Esophagus squamous epithelium (tissue), 5 donors: ENCODE measurements around the gene LRRC61. TPM values are rescaled to one million over a fixed set of nuclear protein-coding genes. Genes with fewer than 3 reads are reported as not detected.

Experiments used
- DNase-seq: peaks from one replicate; lab custom pipeline; 2025; lab: John Stamatoyannopoulos, UW
- H3K27ac ChIP-seq, 4 donors: fragments of 200-600 bp; sonication (generic); one replicate each; pipeline ENCODE4 v1.5.1; 2016 to 2019; ENCODE audit warnings: mild to moderate bottlenecking in 1 of 4
- H3K27me3 ChIP-seq, 4 donors: fragments of 200-600 bp; sonication (generic); 1 replicate in 3 of 4; 2 replicates in 1 of 4; pipeline versions ENCODE4 v1.5.1 to v1.6.0; 2017 to 2021; ENCODE audit warnings: antibody characterized with exemption in 1 of 4
- H3K36me3 ChIP-seq, 3 donors: fragments of 200-600 bp; sonication (generic); one replicate each; pipeline ENCODE4 v1.5.1; 2016 to 2019
- H3K4me1 ChIP-seq, 3 donors: fragments of 200-600 bp; sonication (generic); one replicate each; pipeline ENCODE4 v1.5.1; 2017 to 2019
- H3K4me3 ChIP-seq, 4 donors: fragments of 200-600 bp; sonication (generic); 1 replicate in 3 of 4; 2 replicates in 1 of 4; pipeline ENCODE4 v1.5.1; 2016 to 2019; ENCODE audit warnings: mild to moderate bottlenecking in 2 of 4, moderate library complexity in 1 of 4
- H3K9me3 ChIP-seq, 3 donors: fragments of 200-600 bp; sonication (generic); one replicate each; pipeline ENCODE4 v1.5.1; 2016 to 2019
- POLR2A ChIP-seq, 4 donors: fragments of 450-650 bp; IDR thresholded peaks; one replicate each; pipeline ENCODE4 v1.6.1; 2017; ENCODE audit warnings: antibody characterized with exemption in 4 of 4, mild to moderate bottlenecking in 4 of 4, moderate library complexity in 3 of 4
- WGBS, 2 donors: methylation state at CpG; one replicate each; pipeline ENCODE4 v1.1.5; 2018; 5-methylcytosine and 5-hydroxymethylcytosine counted together
- intact Hi-C: fragments of 100-400 bp; cut with DNase I; formaldehyde crosslinking; loops from one replicate; pipeline ENCODE4 v1.15.0; 2022
- total RNA-seq, 4 donors: library from RNA; depleted of rRNA; stranded (reverse); fragments of >200 nt; gene quantifications; one replicate each; pipeline ENCODE4 v1.1.0, GENCODE V29; 2016
- TF ChIP-seq, protein P1 (sequence below), 6 experiments: fragments of 450-650 bp in 4 of 6; fragments of 200-600 bp in 2 of 6; sonication (generic) in 2 of 6; IDR thresholded peaks; one replicate each; pipeline ENCODE4 v1.5.1; 2016 to 2019; ENCODE audit warnings: antibody characterized with exemption in 6 of 6, mild to moderate bottlenecking in 4 of 6, moderate library complexity in 4 of 6
- donor health status: DM: yes; HTN: yes; CAD: no.

Gene LRRC61
- total RNA-seq, 4 donors from 2014 or later, result 12.1 to 24.5 (median 14.5) TPM

GRCh38 chr7:150334108-150334507 lies 11.0 kb downstream of the LRRC61 start:
- H3K9me3 ChIP-seq, result no peaks in the 10 kb centered on the region
- intact Hi-C loops, result no loop called here
- DNase-seq, result no peak
- peaks cover 0 to 44% (median 0%) of the 10 kb centered on the region in 3 donors for H3K36me3 ChIP-seq
- no peak for TF ChIP-seq POLR2A (IDR thresholded peaks at IDR 0.05)
- TF ChIP-seq, protein P1, sequence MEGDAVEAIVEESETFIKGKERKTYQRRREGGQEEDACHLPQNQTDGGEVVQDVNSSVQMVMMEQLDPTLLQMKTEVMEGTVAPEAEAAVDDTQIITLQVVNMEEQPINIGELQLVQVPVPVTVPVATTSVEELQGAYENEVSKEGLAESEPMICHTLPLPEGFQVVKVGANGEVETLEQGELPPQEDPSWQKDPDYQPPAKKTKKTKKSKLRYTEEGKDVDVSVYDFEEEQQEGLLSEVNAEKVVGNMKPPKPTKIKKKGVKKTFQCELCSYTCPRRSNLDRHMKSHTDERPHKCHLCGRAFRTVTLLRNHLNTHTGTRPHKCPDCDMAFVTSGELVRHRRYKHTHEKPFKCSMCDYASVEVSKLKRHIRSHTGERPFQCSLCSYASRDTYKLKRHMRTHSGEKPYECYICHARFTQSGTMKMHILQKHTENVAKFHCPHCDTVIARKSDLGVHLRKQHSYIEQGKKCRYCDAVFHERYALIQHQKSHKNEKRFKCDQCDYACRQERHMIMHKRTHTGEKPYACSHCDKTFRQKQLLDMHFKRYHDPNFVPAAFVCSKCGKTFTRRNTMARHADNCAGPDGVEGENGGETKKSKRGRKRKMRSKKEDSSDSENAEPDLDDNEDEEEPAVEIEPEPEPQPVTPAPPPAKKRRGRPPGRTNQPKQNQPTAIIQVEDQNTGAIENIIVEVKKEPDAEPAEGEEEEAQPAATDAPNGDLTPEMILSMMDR (IDR thresholded peaks at IDR 0.05), result no peak
- H3K4me1 ChIP-seq, result peaks cover 8 to 54% (median 18%) of the 10 kb centered on the region in 3 donors
- no peaks in the 10 kb centered on the region for H3K27me3 ChIP-seq
- WGBS, 2 donors, result 80 to 92% methylated on average over 5 to 6 of the region's 8 CpGs
- no peak overlapping the region for H3K4me3 ChIP-seq
- H3K27ac ChIP-seq, result peak overlapping the region in 2 of 4 donors; percentile 51 to 69

DNA sequence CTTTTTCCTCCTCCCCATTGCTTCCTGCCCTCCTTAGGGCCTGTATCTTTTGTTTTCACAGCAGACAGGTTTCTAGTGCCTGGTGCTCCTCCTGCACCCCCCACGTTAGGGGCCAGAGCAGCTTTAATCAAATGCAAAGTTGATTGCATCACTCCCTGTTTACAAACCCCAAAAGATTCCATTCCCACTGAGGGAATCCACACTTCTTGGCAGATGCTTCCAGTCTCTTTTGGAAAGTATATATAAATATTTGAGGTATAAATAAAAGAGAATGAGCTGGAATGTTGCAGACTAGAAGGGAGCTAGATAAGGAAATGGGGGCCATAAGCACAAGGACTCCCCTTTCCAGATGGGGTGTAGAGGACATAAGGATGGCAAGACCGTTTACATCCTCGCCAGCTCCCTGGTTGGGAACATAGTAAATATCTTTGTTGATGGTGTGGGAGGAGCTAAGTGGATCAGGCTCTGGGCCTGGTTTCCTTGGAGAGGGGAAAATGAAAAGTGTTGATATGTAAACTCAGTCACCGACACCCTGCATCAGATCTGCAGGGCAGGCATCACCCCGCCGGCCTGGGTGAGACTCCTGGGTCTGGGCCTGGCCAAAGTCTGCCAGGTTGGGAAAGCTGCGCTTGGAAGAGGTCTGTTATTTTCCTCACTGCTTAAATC lies 12.1 kb downstream of the LRRC61 start:
- H3K9me3 ChIP-seq, result no peaks in the 10 kb centered on the region
- WGBS, 2 donors, result 46 to 48% methylated on average over 7 of the region's 7 CpGs
- TF ChIP-seq, protein P1 (IDR thresholded peaks at IDR 0.05), result no peak
- no peak for TF ChIP-seq POLR2A (IDR thresholded peaks at IDR 0.05)
- no peak overlapping the region for H3K4me3 ChIP-seq
- intact Hi-C loops, result no loop called here
- H3K36me3 ChIP-seq, result peaks cover 0 to 32% (median 0%) of the 10 kb centered on the region in 3 donors
- H3K4me1 ChIP-seq, result peaks cover 10 to 55% (median 27%) of the 10 kb centered on the region in 3 donors
- H3K27ac ChIP-seq, result peak overlapping the region; percentile 35 to 79 (median 61)
- no peak for DNase-seq
- peaks cover 0 to 5% (median 0%) of the 10 kb centered on the region in 4 donors for H3K27me3 ChIP-seq

- H3K27ac ChIP-seq, result peak overlapping the region; percentile 35 to 79 (median 61)
- TF ChIP-seq, protein P1 (IDR thresholded peaks at IDR 0.05), result no peak
- TF ChIP-seq POLR2A (IDR thresholded peaks at IDR 0.05), result no peak
- H3K4me3 ChIP-seq, result no peak overlapping the region
- DNase-seq, result no peak
- peaks cover 15 to 59% (median 31%) of the 10 kb centered on the region in 3 donors for H3K4me1 ChIP-seq
- H3K36me3 ChIP-seq, result peaks cover 0 to 27% (median 0%) of the 10 kb centered on the region in 3 donors
- peaks cover 0 to 10% (median 2%) of the 10 kb centered on the region in 4 donors for H3K27me3 ChIP-seq
- no peaks in the 10 kb centered on the region for H3K9me3 ChIP-seq
- 47 to 71% methylated on average over 3 to 6 of the region's 6 CpGs for WGBS, 2 donors
- intact Hi-C loops, result no loop called here
Observed at GRCh38 chr7:150335774-150336112, 12.6 kb downstream of the LRRC61 start.

DNA sequence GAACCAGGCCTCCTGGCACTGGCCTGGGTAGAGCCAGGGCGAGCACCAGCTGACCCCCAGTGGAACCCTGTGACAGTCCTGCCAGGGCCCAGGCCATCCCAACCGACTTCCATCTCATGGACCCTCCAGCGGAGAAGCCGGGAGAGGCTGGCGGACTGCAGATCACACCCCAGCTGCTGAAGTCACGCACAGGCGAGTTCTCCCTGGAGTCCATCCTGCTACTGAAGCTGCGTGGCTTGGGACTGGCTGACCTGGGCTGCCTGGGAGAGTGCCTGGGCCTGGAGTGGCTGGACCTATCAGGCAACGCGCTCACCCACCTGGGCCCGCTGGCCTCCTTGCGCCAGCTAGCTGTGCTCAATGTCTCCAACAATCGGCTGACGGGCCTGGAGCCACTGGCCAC lies 13.6 kb downstream of the LRRC61 start:
- Histone ChIP-seq H3K36me3 (peaks cover 0 to 17% (median 0%) of the 10 kb centered on the region in 3 donors), H3K27me3 (peaks cover 0 to 20% (median 6%) of the 10 kb centered on the region in 4 donors), H3K9me3 (no peaks in the 10 kb centered on the region), H3K27ac (peak overlapping the region in 3 of 4 donors; percentile 53 to 79 (median 69)), H3K4me3 (no peak overlapping the region), H3K4me1 (peaks cover 25 to 69% (median 37%) of the 10 kb centered on the region in 3 donors)
- 81% methylated on average over 3 of the region's 14 CpGs; no CpG with 5 or more reads in 1 of the 2 donors for WGBS, 2 donors
- TF ChIP-seq POLR2A (IDR thresholded peaks at IDR 0.05), result no peak
- TF ChIP-seq, protein P1 (IDR thresholded peaks at IDR 0.05), result no peak
- intact Hi-C loops, result no loop called here
- DNase-seq, result no peak

GRCh38 chr7:150337179-150337578 lies 14.0 kb downstream of the LRRC61 start:
- H3K27ac ChIP-seq, result peak overlapping the region in 2 of 4 donors; percentile 69 to 79
- peaks cover 0 to 15% (median 0%) of the 10 kb centered on the region in 3 donors for H3K36me3 ChIP-seq
- H3K4me3 ChIP-seq, result no peak overlapping the region
- no peaks in the 10 kb centered on the region for H3K9me3 ChIP-seq
- intact Hi-C loops, result no loop called here
- DNase-seq, result no peak
- 96 to 100% methylated on average over 1 to 5 of the region's 18 CpGs for WGBS, 2 donors
- peaks cover 26 to 73% (median 37%) of the 10 kb centered on the region in 3 donors for H3K4me1 ChIP-seq
- H3K27me3 ChIP-seq, result peaks cover 0 to 24% (median 6%) of the 10 kb centered on the region in 4 donors
- TF ChIP-seq POLR2A (IDR thresholded peaks at IDR 0.05), result no peak
- TF ChIP-seq, protein P1 (IDR thresholded peaks at IDR 0.05), result no peak
